NCI-H1436 treated with DMSO at 0.1 percent for 48 hours (cell line): Measurements from ENCODE around the gene SH3RF1.
"Not testable (repeated sequence)": the region's sequence is repeated elsewhere in the genome, so short reads cannot be mapped to it uniquely, and the experiment has no call there.

ENCODE experiments used
- DNase-seq: peaks from one replicate; lab custom pipeline; 2025; lab: John Stamatoyannopoulos, UW

The SH3RF1 gene

GRCh38 chr4:169270810-169271691, at the start of gene SH3RF1:
Gene SH3RF1 (minus strand): TSS chr4:169270956. CDS start chr4:169269212, 1,744 bp downstream.
- DNase-seq: no peak

- DNase-seq: peak; percentile 6
These were observed 45.0 kb upstream of the SH3RF1 start for GRCh38 chr4:169315530-169316343.

DNA sequence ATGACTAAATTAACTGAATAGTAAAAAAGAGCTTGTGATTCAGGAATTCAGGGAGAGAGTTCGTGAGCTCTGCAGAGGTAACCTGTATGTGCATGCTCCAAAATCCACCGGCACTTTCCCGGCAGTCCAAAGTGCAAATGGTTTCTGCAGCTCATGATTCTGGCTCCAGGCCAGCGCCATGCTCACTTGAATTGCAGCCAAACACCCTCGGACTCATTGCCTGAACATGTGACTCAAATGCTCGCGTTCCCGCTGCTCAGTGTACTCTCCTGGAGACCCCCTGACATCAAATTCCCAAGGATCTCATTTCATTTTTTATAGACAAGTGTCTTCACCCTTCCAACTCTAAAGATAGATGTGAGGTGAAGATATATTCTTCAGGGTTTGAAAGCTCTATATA, 44.1 kb upstream of the SH3RF1 start:
- peak; percentile 28 for DNase-seq

- no peak for DNase-seq
These were observed 43.0 kb upstream of the SH3RF1 start for GRCh38 chr4:169313732-169314131.

DNA sequence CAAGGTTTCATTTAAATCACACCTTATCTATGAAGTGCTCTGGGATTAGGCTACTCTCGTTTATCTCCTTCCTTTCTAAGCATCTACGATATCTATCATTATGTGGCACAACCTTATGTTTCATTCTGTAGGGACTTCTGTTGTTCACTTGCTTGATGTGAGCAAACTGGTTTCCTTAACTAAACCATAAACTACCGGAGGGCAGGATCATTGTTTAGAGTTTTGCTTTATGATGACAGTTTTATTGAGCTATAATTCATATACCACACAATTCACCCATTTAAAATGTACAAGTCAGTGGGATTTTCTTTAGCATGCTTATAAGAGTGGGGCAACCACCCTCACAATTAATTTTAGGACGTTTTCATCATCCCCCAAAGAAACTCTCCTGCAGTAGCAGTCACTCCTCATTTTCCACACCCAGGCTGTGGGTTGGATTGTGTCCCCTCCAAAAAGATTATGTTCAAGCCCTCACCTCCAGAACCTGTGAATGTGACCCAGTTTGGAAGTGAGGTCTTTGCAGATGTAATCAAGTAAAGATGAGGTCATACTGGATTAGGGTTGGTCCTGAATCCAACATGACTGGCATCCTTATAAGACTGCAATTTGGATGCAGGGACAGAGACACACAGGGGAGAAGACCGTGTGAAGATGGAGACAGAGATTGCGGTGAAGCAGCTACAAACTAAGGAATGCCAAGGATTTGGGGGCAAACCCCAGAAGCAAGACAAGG, 42.1 kb upstream of the SH3RF1 start:
- no peak for DNase-seq

GRCh38 chr4:169311643-169312365, 41.0 kb upstream of the SH3RF1 start:
- DNase-seq: no peak

GRCh38 chr4:169309326-169309967, 38.7 kb upstream of the SH3RF1 start:
- no peak for DNase-seq

DNA sequence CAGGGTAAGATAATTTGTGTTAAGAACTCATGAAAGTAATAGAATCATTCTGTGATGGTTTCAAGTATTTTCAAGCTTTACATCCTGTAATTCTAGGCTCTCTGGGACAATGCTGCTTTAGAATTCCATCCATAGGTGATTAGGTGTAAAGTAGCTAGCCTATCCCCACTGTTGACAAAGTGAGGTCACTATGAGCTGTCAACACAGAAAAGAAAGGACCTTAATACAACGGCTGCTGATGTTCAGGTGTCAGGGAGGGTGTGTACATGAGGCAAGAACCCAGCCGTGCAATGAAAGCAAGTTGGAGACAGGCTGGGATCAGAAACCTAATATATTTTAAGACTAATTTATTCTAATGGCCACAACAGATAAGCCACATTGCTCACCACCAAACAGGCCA, 36.8 kb upstream of the SH3RF1 start:
- DNase-seq: peak; percentile 30

DNA sequence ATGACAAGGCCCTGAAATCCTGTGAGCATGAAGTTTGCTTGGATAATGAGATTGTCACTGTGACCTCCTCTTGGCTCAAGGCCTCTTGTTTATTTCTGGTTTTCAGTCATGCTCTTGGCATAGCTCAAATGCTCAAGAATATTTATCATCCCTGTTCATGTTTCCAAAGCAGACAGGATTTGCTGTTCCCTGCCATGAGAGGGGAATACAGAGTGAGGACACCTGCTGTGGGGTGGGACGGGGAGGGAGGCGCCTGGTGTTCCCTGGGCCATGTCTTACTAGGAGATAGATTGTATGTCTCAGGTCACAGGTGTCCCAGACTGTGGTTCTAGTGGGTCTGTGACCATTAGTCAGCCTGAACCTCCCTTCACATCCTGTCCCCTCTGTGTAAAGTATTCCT, 34.9 kb upstream of the SH3RF1 start:
- DNase-seq: no peak

GRCh38 chr4:169305173-169305572, 34.4 kb upstream of the SH3RF1 start:
- no peak for DNase-seq

DNA sequence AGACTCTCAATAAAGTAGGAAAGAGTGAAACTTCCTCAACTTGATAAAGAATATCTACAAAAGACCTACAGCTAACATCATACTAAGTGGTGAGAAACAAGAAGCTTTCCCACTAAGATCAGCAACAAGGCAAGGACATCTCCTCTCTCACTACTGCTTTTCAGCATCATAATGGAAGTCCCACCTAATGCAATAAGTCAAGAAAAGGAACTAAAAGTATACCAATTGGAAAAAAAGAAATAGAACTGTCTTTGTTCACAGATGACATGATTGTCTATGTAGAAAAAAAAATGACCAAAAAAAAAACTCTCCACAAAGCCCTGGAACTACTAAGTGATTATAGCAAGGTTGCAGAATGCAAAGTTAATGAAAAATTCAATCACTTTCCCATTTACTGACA, 25.1 kb upstream of the SH3RF1 start:
- DNase-seq: no peak

DNA sequence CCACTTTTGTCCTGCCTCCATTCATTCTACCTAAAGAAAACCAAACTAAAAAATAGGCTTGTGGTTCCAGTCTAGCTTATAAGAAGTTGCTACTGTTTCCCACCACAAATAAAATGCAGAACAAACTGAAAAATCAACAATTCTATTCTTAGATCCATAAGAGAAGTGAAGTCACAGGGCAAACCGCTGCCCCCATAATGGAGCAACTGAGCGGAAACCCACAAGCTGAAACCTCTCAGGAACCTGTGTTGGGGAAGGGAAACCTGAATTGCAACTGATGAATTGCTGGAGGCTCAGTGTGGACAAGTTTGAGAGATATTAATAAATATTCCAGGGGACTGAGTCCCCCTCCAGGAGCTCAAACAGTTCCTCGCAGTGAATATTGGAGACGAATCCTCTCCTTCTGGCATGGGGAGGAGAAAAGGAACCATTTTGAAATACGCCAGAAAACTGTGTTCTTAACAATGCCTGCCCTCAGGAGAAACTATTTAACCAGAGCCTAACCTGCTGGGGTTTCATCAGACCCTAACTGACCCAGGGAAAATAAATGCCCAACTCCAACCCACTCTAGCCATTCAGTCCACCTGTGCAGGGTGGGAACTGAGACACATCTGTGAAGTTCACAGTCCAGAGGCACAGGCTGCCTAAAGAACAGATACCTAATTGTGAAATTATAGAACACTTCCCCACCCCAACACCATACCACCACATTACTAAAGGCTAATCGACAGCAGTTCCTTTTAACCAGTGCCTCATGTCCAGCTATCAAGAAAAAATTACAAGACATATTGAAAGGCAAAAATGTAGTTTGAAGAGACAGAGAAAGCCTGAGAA, 22.8 kb upstream of the SH3RF1 start:
- DNase-seq: no peak

- DNase-seq: not testable (repeated sequence)
These were observed 17.2 kb upstream of the SH3RF1 start for GRCh38 chr4:169287983-169288382.

- DNase-seq: no peak
These were observed 16.0 kb upstream of the SH3RF1 start for GRCh38 chr4:169286562-169287301.

GRCh38 chr4:169283114-169283509, 12.4 kb upstream of the SH3RF1 start:
- DNase-seq: no peak

DNA sequence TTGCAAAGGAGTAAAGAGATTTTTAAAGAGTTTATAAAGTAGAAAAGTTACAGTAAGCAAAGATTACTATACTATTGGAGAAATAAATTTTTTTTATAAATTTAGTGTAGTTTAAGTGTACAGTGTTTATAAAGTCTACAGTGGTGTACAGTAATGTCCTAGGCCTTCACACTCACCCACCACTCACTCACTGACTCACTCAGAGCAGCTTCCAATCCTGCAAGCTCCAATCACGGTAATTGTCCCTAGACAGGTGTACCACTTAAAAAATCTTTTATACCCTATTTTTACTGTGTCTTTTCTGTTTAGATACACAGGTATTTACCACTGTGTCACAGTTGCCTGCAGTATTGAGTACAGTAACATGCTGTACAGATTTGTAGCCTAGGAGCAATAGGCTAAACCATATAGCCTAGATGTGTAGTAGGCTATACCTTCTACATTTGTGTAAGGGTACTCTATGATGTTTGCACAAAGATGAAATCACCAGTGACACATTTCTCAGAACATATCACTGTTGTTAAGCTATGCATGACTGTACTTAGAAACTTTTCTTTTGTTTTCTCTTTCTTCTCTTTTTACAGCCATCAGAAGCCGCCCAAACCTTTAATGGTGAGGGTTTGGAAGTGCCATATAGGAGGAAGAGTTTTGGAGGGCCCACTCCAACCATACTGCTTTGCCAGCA, 11.8 kb upstream of the SH3RF1 start:
- DNase-seq: no peak

DNA sequence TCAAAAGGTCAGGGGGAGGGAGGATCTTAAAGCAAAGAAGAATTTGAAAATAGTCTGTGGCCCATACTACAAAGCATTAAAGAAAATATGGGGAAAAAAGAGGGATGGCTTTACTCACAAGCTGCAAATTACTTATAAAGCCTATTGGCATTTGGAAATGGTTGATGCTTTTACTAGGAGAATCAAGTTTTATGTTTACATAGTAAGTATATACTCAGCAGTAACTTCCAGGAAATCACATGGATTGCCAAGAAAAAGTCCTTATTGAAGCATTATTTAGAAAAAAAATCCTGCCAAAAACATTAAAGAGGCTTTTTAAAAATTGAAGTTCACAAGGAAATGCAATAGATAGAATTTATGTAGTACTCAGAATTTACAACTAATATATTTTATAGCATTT, 8.4 kb upstream of the SH3RF1 start:
- no peak for DNase-seq

DNA sequence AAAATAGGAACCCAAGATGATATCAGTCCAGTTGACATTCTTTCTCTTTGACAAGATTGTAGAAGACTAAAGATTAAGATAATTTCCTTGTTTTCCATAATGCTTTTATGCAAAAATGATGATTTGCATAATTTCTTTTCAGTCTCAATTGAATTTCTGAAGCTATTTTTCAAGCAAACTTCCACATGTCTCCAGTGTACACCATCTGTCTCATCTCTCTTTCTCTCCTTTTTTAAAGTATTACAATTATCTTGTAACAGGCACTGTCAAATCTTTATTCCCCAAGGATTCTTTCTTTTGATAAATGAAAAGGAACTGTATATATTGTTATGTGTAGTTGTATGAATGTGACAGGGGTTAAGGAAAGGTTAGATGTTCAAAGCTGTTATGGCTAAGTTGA, 7.9 kb upstream of the SH3RF1 start:
- DNase-seq: no peak

- DNase-seq: not testable (repeated sequence)
These were observed 7.1 kb upstream of the SH3RF1 start for GRCh38 chr4:169277838-169278237.
